Measurements from ENCODE around the gene OR5K1. TPM values are rescaled to one million over a fixed set of nuclear protein-coding genes. Genes with fewer than 3 reads are reported as not detected.

OR5K1 gene
- total RNA-seq, 1 experiment from 2014 or later, result not detected

DNA sequence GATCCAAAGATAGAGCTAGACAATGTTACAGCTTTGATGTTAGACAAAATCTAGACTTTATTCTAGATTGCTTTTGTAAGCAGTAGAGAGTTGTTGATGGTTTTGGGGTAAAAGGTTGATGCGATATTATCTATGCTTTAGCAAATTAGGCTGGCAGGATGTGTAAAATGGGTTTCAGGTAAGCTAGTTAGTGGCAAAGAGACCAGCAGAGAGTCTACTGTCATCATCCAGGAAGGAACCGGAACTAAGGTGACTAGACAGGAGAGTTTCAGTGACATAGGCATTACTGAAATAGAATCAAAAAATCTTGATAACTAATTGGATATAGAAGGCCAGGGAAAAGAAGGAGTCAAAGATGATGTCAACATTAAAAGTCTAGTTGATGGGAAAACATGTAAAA lies 45.6 kb downstream of the OR5K1 start:
- in situ Hi-C loops (cut with HindIII; ENCODE audit: low pct_unique_long_range_greater_than_20kb, low sequenced_read_pairs), result no loop called here

DNA sequence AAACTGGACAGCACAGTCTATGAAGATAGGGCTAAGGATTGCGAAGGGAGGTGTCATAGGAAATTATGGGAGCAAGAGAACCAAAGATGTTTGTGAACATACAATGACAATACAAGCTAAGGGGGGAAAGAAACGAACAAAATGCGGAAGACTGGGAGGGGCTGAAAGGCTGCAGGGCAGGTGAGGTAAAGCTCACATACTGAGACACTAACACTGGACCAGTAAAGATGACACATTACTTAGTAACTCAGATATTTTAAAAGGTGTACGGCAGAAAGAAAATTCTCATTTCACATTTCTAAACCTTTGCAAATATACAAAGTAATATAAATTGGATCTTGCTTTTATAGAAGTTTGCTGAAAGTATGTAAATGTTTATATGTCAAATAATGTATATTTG lies 49.6 kb downstream of the OR5K1 start:
- in situ Hi-C loops (cut with HindIII; ENCODE audit: low pct_unique_long_range_greater_than_20kb, low sequenced_read_pairs), result no loop called here

More for the DNA sequence above, 45.6 kb downstream of the OR5K1 start:
- DNase-seq (ENCODE audit: low read depth), result no peak

DNA sequence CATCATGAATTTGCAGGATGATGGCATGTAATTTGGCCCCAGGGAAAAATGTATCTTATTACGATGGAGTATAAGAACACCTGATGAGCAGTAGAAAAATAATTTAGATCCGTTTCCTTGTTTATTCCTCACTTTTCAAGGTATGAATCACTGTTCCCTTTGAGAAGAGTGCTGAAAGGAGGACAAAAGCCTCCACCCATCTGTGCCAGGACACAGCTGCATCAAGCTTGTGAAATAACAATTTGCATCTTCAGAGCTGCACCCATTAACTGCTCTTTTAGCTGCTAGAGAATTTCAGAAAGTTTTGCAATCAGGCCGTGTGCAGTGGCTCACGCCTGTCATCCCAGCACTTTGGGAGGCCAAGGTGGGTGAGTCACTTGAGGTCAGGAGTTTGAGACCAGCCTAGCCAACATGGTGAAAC lies 50.1 kb downstream of the OR5K1 start:
- in situ Hi-C loops (cut with HindIII; ENCODE audit: low pct_unique_long_range_greater_than_20kb, low sequenced_read_pairs), result no loop called here
- peak; percentile 55 for DNase-seq (ENCODE audit: low read depth)

More for the DNA sequence above, 49.6 kb downstream of the OR5K1 start:
- DNase-seq (ENCODE audit: low read depth), result no peak

DNA sequence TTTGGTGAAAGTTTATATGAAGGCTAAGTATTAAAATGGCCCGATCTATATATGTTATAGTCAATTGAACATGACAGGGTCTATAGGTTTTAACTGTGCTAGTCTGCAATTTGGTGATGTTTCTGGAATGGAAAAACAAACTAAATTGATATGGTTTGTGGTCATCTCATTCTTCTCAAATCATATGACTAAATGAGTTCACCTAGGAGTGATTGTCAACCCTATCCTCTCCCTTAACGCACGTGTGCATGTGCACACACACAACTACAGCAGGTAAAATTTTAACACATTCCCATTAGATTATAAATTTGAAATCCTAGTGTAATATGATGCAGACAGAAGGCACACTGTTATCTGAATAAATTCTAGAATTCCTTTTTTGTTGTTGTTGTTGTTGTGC lies 50.7 kb downstream of the OR5K1 start:
- no peak for DNase-seq (ENCODE audit: low read depth)
- in situ Hi-C loops (cut with HindIII; ENCODE audit: low pct_unique_long_range_greater_than_20kb, low sequenced_read_pairs), result no loop called here

DNA sequence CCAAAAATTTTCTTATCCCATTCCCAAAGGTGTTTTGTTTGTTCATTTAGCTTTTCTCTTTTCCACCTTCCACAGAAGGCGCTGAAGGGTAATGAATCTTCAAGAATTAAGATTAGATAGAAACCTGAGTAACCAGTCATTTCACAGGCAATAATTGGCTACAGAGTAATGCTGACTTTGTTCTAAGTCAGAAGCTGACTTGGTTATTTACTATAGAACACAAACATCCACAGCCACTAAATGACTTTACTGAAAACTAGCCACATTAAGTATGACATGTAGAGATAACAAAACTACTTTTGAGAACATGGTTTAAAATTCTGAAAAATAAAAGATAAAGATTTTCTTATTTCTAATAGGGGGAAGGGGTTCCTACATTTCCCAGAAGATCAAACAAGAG lies 51.9 kb downstream of the OR5K1 start:
- no peak for DNase-seq (ENCODE audit: low read depth)
- in situ Hi-C loops (cut with HindIII; ENCODE audit: low pct_unique_long_range_greater_than_20kb, low sequenced_read_pairs), result no loop called here

DNA sequence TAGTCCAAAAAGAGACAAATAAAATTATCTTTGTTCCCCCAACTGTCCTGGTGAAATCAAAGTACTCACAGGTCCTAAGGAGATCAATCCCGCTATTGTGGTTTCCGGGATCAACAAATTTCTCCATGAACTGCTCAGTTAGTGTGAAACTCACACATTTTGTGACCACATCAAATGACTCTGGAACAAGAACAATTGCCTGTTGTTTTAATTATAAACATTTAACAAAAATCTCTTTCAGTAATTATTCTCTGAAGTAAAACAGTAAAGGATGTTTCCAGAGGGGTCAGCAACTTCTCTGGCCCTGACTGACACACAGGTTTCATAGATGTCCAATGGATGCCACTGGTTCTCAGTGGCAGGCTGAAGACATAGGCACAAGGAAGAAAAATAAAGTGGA lies 55.8 kb downstream of the OR5K1 start:
- no peak for DNase-seq (ENCODE audit: low read depth)
- in situ Hi-C loops (cut with HindIII; ENCODE audit: low pct_unique_long_range_greater_than_20kb, low sequenced_read_pairs), result no loop called here

DNA sequence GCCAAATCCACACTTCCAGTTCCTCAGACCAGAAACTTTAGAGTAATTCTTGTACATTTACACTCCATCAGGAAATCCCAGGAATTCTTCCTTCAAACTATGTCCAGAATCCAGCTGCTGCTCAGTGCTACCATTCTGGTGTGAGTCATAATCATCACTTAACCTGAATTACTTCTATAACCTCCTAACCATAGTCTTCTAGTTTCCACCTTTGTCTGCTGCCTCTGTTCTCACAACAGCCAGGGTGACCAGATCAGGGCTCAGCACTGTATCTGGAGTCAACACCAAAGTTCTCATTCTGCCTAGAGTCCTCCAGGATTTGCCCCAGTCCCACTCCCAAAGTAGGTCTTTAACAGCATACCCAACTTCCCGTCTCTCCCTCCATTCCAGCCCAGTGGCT lies 56.4 kb downstream of the OR5K1 start:
- in situ Hi-C loops (cut with HindIII; ENCODE audit: low pct_unique_long_range_greater_than_20kb, low sequenced_read_pairs), result no loop called here
- no peak for DNase-seq (ENCODE audit: low read depth)

DNA sequence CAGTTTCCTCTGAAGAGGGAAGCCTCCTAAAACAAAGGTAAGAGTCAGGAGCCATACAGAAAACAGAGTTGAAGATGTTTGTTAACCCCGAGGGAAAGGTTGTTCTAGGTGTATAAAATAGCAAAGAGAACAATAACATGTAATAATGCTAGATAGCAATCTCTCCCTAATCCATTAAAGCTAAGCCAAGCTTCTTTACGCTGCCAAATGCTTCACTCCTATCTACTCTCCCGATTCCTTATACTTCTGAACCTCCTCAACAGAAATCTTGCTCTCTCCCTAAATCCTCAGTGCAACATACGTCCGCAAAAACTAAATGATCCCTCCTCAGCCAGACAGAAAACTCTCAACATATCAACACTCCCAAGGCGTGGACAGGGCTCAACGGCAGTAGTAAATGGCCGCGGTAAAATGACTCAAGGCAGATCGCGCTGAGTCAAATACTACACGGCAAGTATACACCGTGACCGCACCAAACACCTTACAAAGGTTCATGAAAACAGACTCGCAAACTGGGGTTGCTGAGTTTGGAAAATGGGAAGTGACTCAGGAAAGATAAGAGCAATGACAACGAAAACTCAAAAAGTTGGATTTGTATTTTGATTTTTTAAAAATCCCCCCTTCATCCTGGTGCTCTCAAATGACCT lies 59.0 kb downstream of the OR5K1 start:
- in situ Hi-C loops (cut with HindIII; ENCODE audit: low pct_unique_long_range_greater_than_20kb, low sequenced_read_pairs), result no loop called here
- DNase-seq (ENCODE audit: low read depth), result peak; percentile 46

Other genes starting within 250 kb of the OR5K1 start
- not detected in 2 replicates for gene OR5H6, start 199.0 kb upstream of the OR5K1 start, total RNA-seq (2014; rRNA removed; shearing (Covaris generic); ENCODE audit: low replicate concordance)
- not detected in 2 replicates for gene OR5H2, start 180.7 kb upstream of the OR5K1 start, total RNA-seq (2014; rRNA removed; shearing (Covaris generic); ENCODE audit: low replicate concordance)
- not detected in 2 replicates for gene OR5K4, start 109.3 kb upstream of the OR5K1 start, total RNA-seq (2014; rRNA removed; shearing (Covaris generic); ENCODE audit: low replicate concordance)
- gene OR5K3, start 72.5 kb upstream of the OR5K1 start, total RNA-seq (2014; rRNA removed; shearing (Covaris generic); ENCODE audit: low replicate concordance), result not detected in 2 replicates
- gene OR5K2, start 34.5 kb downstream of the OR5K1 start, total RNA-seq (2014; rRNA removed; shearing (Covaris generic); ENCODE audit: low replicate concordance), result not detected in 2 replicates
- gene CLDND1, start 59.7 kb downstream of the OR5K1 start, total RNA-seq (2014; rRNA removed; shearing (Covaris generic); ENCODE audit: low replicate concordance), result 44.4 and 46.5 TPM in 2 replicates
- gene GPR15, start 68.8 kb downstream of the OR5K1 start, total RNA-seq (2014; rRNA removed; shearing (Covaris generic); ENCODE audit: low replicate concordance), result not detected in 2 replicates
- gene CPOX, start 130.4 kb downstream of the OR5K1 start, total RNA-seq (2014; rRNA removed; shearing (Covaris generic); ENCODE audit: low replicate concordance), result 15.0 and 17.0 TPM in 2 replicates

Data from Caki2 (cell line).